Activated T-helper 2 cell treated with anti-CD3 and anti-CD28 coated beads, Interferon-gamma antibody, Interleukin-2, Interleukin-4, amounts not matched to agents 10 μg/mL and 5 μg/mL and 100 μg/mL, durations not matched to agents 14 hours and 24 hours and 36 hours (primary cell): ENCODE results near the gene ZNF366. TPM values are rescaled to one million over a fixed set of nuclear protein-coding genes. Genes with fewer than 3 reads are reported as not detected.

Experiments used
- DNase-seq: peaks from one replicate; pipeline ENCODE4 v3.0.0; 2021; ENCODE audit warnings: low spot score
- H3K27ac Mint-ChIP-seq: one replicate; pipeline ENCODE4 v1.8.0; 2021; ENCODE audit warnings: mixed read lengths
- H3K27me3 Mint-ChIP-seq: one replicate; pipeline ENCODE4 v1.8.0; 2021; ENCODE audit warnings: low read depth, mixed read lengths
- H3K36me3 Mint-ChIP-seq: one replicate; pipeline ENCODE4 v1.8.0; 2021; ENCODE audit warnings: low read depth, mixed read lengths
- H3K4me1 Mint-ChIP-seq: one replicate; pipeline ENCODE4 v1.8.0; 2021; ENCODE audit warnings: low read depth, mixed read lengths
- H3K4me3 Mint-ChIP-seq: one replicate; pipeline ENCODE4 v1.8.0; 2021; ENCODE audit warnings: low read depth, mild to moderate bottlenecking, moderate library complexity, mixed read lengths
- H3K9me3 Mint-ChIP-seq: one replicate; pipeline ENCODE4 v1.8.0; 2021; ENCODE audit warnings: mixed read lengths
- intact Hi-C: fragments of 100-400 bp; cut with micrococcal nuclease; formaldehyde crosslinking; loops from one replicate; pipeline ENCODE4 v1.15.1; 2023
- total RNA-seq: library from RNA; stranded (reverse); gene quantifications from 2 replicates; pipeline ENCODE4 v1.2.3, GENCODE V29; 2022

Gene ZNF366
- total RNA-seq, 1 donor from 2014 or later, result not detected

- no peak overlapping the region for H3K4me3 Mint-ChIP-seq
- H3K9me3 Mint-ChIP-seq, result no peaks in the 10 kb centered on the region
- no peak overlapping the region for H3K27ac Mint-ChIP-seq
- intact Hi-C loops, result no loop called here
- H3K36me3 Mint-ChIP-seq, result no peaks in the 10 kb centered on the region
- H3K4me1 Mint-ChIP-seq, result peaks cover 5% of the 10 kb centered on the region
- H3K27me3 Mint-ChIP-seq, result peaks cover 11% of the 10 kb centered on the region
- no peak for DNase-seq
Observed at GRCh38 chr5:72512593-72512860, 5.3 kb upstream of the ZNF366 start.

- DNase-seq, result no peak
- intact Hi-C loops, result no loop called here
- no peaks in the 10 kb centered on the region for H3K36me3 Mint-ChIP-seq
Observed at GRCh38 chr5:72511774-72512592, 4.8 kb upstream of the ZNF366 start.

GRCh38 chr5:72511366-72511765 lies 4.2 kb upstream of the ZNF366 start:
- Mint-ChIP-seq H3K9me3 (no peaks in the 10 kb centered on the region), H3K4me3 (no peak overlapping the region), H3K27ac (no peak overlapping the region), H3K4me1 (peaks cover 5% of the 10 kb centered on the region), H3K27me3 (peaks cover 19% of the 10 kb centered on the region), H3K36me3 (no peaks in the 10 kb centered on the region)
- intact Hi-C loops, result no loop called here
- DNase-seq, result no peak

More at GRCh38 chr5:72511774-72512592, 4.8 kb upstream of the ZNF366 start:
- H3K4me3 Mint-ChIP-seq, result no peak overlapping the region
- peaks cover 16% of the 10 kb centered on the region for H3K27me3 Mint-ChIP-seq
- no peak overlapping the region for H3K27ac Mint-ChIP-seq
- no peaks in the 10 kb centered on the region for H3K9me3 Mint-ChIP-seq
- H3K4me1 Mint-ChIP-seq, result peaks cover 5% of the 10 kb centered on the region

GRCh38 chr5:72510610-72511181 lies 3.5 kb upstream of the ZNF366 start:
- intact Hi-C loops, result no loop called here
- DNase-seq, result no peak
- Mint-ChIP-seq H3K27me3 (peaks cover 20% of the 10 kb centered on the region), H3K36me3 (no peaks in the 10 kb centered on the region), H3K4me1 (peaks cover 5% of the 10 kb centered on the region), H3K4me3 (no peak overlapping the region), H3K27ac (no peak overlapping the region), H3K9me3 (no peaks in the 10 kb centered on the region)

- peaks cover 20% of the 10 kb centered on the region for H3K27me3 Mint-ChIP-seq
- H3K9me3 Mint-ChIP-seq, result no peaks in the 10 kb centered on the region
- intact Hi-C loops, result no loop called here
- H3K4me3 Mint-ChIP-seq, result no peak overlapping the region
- H3K27ac Mint-ChIP-seq, result no peak overlapping the region
- DNase-seq, result no peak
- no peaks in the 10 kb centered on the region for H3K36me3 Mint-ChIP-seq
- H3K4me1 Mint-ChIP-seq, result peaks cover 5% of the 10 kb centered on the region
Observed at GRCh38 chr5:72509401-72509800, 2.2 kb upstream of the ZNF366 start.

GRCh38 chr5:72508241-72509170 lies 1.3 kb upstream of the ZNF366 start:
- Mint-ChIP-seq H3K9me3 (no peaks in the 10 kb centered on the region), H3K27ac (no peak overlapping the region), H3K36me3 (no peaks in the 10 kb centered on the region), H3K27me3 (peaks cover 20% of the 10 kb centered on the region), H3K4me1 (peaks cover 5% of the 10 kb centered on the region), H3K4me3 (no peak overlapping the region)
- DNase-seq, result no peak
- intact Hi-C loops, result no loop called here

GRCh38 chr5:72507907-72508238 lies 663 bp upstream of the ZNF366 start:
- DNase-seq, result no peak
- Mint-ChIP-seq H3K4me3 (no peak overlapping the region), H3K27me3 (peaks cover 22% of the 10 kb centered on the region), H3K9me3 (no peaks in the 10 kb centered on the region), H3K36me3 (no peaks in the 10 kb centered on the region), H3K27ac (no peak overlapping the region), H3K4me1 (peaks cover 5% of the 10 kb centered on the region)
- intact Hi-C loops, result no loop called here

GRCh38 chr5:72506158-72506549 lies 1.1 kb downstream of the ZNF366 start:
- H3K27me3 Mint-ChIP-seq, result peaks cover 19% of the 10 kb centered on the region
- intact Hi-C loops, result no loop called here
- no peak overlapping the region for H3K27ac Mint-ChIP-seq
- no peaks in the 10 kb centered on the region for H3K9me3 Mint-ChIP-seq
- no peaks in the 10 kb centered on the region for H3K36me3 Mint-ChIP-seq
- no peak for DNase-seq
- H3K4me3 Mint-ChIP-seq, result no peak overlapping the region
- H3K4me1 Mint-ChIP-seq, result peaks cover 2% of the 10 kb centered on the region

- Mint-ChIP-seq H3K27ac (no peak overlapping the region), H3K27me3 (peaks cover 19% of the 10 kb centered on the region), H3K4me1 (no peaks in the 10 kb centered on the region), H3K9me3 (no peaks in the 10 kb centered on the region), H3K4me3 (no peak overlapping the region), H3K36me3 (no peaks in the 10 kb centered on the region)
- intact Hi-C loops, result no loop called here
- no peak for DNase-seq
Observed at GRCh38 chr5:72505539-72506157, 1.6 kb downstream of the ZNF366 start.

- no peak overlapping the region for H3K27ac Mint-ChIP-seq
- H3K27me3 Mint-ChIP-seq, result peaks cover 22% of the 10 kb centered on the region
- DNase-seq, result no peak
- H3K4me3 Mint-ChIP-seq, result no peak overlapping the region
- no peaks in the 10 kb centered on the region for H3K4me1 Mint-ChIP-seq
- no peaks in the 10 kb centered on the region for H3K36me3 Mint-ChIP-seq
- intact Hi-C loops, result no loop called here
- no peaks in the 10 kb centered on the region for H3K9me3 Mint-ChIP-seq
Observed at GRCh38 chr5:72505016-72505415, 2.2 kb downstream of the ZNF366 start.

GRCh38 chr5:72503888-72504491 lies 3.2 kb downstream of the ZNF366 start:
- intact Hi-C loops, result no loop called here
- Mint-ChIP-seq H3K27me3 (peaks cover 22% of the 10 kb centered on the region), H3K4me3 (no peak overlapping the region), H3K9me3 (no peaks in the 10 kb centered on the region), H3K27ac (no peak overlapping the region), H3K4me1 (no peaks in the 10 kb centered on the region), H3K36me3 (no peaks in the 10 kb centered on the region)
- no peak for DNase-seq

- Mint-ChIP-seq H3K4me3 (no peak overlapping the region), H3K9me3 (no peaks in the 10 kb centered on the region), H3K36me3 (no peaks in the 10 kb centered on the region), H3K27ac (no peak overlapping the region), H3K4me1 (no peaks in the 10 kb centered on the region), H3K27me3 (peaks cover 23% of the 10 kb centered on the region)
- intact Hi-C loops, result no loop called here
- DNase-seq, result no peak
Observed at GRCh38 chr5:72501488-72501887, 5.7 kb downstream of the ZNF366 start.
